VCaP (cell line): ENCODE data around the gene KLK2.

ENCODE experiments used
- H3K27ac ChIP-seq: fragments of 450-650 bp; 2 replicates; pipeline ENCODE4 v1.5.1; 2017
- TF ChIP-seq, protein P1 (sequence below): fragments of 450-650 bp; conservative IDR thresholded peaks from 2 replicates; pipeline ENCODE4 v1.5.1; 2017; ENCODE audit warnings: mild to moderate bottlenecking, moderate library complexity

Gene KLK2

DNA sequence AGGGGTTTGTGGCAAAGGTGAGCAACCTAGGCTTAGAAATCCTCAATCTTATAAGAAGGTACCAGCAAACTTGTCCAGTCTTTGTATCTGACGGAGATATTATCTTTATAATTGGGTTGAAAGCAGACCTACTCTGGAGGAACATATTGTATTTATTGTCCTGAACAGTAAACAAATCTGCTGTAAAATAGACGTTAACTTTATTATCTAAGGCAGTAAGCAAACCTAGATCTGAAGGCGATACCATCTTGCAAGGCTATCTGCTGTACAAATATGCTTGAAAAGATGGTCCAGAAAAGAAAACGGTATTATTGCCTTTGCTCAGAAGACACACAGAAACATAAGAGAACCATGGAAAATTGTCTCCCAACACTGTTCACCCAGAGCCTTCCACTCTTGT, 3.8 kb upstream of the KLK2 start:
- TF ChIP-seq, protein P1, sequence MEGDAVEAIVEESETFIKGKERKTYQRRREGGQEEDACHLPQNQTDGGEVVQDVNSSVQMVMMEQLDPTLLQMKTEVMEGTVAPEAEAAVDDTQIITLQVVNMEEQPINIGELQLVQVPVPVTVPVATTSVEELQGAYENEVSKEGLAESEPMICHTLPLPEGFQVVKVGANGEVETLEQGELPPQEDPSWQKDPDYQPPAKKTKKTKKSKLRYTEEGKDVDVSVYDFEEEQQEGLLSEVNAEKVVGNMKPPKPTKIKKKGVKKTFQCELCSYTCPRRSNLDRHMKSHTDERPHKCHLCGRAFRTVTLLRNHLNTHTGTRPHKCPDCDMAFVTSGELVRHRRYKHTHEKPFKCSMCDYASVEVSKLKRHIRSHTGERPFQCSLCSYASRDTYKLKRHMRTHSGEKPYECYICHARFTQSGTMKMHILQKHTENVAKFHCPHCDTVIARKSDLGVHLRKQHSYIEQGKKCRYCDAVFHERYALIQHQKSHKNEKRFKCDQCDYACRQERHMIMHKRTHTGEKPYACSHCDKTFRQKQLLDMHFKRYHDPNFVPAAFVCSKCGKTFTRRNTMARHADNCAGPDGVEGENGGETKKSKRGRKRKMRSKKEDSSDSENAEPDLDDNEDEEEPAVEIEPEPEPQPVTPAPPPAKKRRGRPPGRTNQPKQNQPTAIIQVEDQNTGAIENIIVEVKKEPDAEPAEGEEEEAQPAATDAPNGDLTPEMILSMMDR: no peak
- H3K27ac ChIP-seq: peak overlapping the region; percentile 100

DNA sequence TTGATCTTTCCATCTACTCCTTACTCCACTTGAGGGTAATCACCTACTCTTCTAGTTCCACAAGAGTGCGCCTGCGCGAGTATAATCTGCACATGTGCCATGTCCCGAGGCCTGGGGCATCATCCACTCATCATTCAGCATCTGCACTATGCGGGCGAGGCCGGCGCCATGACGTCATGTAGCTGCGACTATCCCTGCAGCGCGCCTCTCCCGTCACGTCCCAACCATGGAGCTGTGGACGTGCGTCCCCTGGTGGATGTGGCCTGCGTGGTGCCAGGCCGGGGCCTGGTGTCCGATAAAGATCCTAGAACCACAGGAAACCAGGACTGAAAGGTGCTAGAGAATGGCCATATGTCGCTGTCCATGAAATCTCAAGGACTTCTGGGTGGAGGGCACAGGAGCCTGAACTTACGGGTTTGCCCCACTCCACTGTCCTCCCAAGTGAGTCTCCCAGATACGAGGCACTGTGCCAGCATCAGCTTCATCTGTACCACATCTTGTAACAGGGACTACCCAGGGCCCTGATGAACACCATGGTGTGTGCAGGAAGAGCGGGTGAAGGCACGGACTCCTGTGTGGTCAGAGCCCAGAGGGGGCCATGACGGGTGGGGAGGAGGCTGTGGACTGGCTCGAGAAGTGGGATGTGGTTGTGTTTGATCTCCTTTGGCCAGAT, 2.7 kb upstream of the KLK2 start:
- TF ChIP-seq, protein P1: no peak
- H3K27ac ChIP-seq: peak overlapping the region; percentile 100

DNA sequence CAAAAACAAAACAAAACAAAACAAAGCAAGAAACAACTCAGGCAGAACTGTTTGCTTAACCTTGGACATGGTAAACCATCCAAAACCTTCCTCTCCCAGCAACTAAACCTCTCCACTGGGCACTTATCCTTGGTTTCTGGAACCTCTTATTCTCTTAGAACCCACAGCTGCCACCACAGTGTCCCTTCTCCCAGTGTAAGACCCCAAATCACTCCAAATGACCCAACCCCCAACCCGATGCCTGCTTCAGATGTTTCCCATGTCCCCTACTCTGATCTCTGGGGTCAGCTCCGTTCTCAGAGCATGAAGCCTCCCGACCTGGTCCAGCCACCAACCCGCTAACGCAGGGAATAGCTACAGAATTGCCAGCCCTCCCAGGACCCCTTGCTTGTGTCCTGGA, 972 bp downstream of the KLK2 start:
- TF ChIP-seq, protein P1: no peak
- H3K27ac ChIP-seq: peak overlapping the region; percentile 100

DNA sequence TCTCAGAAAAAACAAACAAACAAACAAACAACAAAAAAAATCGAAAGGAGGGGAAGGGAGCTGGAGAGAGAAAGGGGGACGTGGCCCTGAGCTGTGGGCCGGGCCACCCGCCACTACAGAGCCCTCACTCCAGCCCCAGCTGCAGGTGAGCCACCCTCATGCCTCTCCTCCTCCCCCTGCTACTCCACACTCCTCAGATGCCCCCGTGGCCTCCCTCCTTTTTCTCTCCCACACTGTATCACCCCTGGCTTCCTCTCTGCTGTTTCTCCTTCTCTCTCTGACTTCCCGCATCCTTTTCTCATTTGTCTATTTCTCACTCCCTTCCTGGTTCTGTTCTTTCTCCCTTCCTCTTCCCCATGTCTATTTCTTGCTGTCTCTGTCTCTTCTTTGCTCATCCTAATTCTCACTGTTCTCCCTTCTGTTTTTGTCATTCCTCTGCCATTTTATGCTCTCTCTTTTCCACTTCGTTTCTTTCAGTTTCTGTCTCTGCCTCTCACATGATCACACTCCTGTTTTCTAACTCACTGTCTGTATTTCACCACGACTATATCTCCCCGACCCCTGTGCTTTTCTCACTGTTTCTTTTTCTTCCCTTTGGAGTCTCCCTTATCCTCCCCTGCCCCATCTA, 2.7 kb downstream of the KLK2 start:
- H3K27ac ChIP-seq: peak overlapping the region; percentile 100
- TF ChIP-seq, protein P1: no peak

DNA sequence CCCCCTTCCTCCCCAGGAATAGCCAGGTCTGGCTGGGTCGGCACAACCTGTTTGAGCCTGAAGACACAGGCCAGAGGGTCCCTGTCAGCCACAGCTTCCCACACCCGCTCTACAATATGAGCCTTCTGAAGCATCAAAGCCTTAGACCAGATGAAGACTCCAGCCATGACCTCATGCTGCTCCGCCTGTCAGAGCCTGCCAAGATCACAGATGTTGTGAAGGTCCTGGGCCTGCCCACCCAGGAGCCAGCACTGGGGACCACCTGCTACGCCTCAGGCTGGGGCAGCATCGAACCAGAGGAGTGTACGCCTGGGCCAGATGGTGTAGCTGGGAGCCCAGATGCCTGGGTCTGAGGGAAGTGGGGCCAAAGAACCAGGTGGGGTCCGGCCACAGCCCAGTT, 3.2 kb downstream of the KLK2 start:
- TF ChIP-seq, protein P1: no peak
- H3K27ac ChIP-seq: peak overlapping the region; percentile 100

DNA sequence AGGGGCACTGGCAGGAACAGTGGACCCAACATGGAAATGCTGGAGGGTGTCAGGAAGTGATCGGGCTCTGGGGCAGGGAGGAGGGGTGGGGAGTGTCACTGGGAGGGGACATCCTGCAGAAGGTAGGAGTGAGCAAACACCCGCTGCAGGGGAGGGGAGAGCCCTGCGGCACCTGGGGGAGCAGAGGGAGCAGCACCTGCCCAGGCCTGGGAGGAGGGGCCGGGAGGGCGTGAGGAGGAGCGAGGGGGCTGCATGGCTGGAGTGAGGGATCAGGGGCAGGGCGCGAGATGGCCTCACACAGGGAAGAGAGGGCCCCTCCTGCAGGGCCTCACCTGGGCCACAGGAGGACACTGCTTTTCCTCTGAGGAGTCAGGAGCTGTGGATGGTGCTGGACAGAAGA, 4.1 kb downstream of the KLK2 start:
- H3K27ac ChIP-seq: peak overlapping the region; percentile 100
- TF ChIP-seq, protein P1: peak; percentile 27; the same call in 1 of the 2 replicates

DNA sequence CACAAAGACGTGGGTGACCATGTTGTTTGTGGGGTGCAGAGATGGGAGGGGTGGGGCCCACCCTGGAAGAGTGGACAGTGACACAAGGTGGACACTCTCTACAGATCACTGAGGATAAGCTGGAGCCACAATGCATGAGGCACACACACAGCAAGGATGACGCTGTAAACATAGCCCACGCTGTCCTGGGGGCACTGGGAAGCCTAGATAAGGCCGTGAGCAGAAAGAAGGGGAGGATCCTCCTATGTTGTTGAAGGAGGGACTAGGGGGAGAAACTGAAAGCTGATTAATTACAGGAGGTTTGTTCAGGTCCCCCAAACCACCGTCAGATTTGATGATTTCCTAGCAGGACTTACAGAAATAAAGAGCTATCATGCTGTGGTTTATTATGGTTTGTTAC, 5.6 kb downstream of the KLK2 start:
- peak overlapping the region; percentile 100 for H3K27ac ChIP-seq
- TF ChIP-seq, protein P1: no peak
